ENCODE measurements around the gene ALDH16A1.

ALDH16A1 gene

DNA sequence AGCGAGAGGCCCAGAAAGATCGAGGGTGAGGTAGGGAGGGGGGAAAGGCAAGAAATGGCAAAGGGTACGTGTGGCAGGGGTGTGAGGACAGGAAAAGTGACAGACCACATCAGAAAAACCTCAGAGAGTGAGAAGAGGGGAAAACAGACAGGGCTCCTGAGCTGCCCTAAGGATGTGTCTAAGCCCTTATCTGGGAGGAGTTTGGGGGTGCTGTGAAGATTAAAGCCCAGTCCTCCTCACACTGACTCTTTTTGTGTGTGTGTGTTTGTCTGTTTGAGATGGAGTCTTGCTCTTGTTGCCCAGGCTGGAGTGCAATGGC lies 29.1 kb upstream of the ALDH16A1 start:
- no peak for DNase-seq

- DNase-seq, result no peak
Measured at GRCh38 chr19:49425178-49425577, 27.8 kb upstream of the ALDH16A1 start, which contains the start of gene GFY. GFY (plus strand) TSS chr19:49425388; CDS start chr19:49426431, 1,043 bp downstream.

DNA sequence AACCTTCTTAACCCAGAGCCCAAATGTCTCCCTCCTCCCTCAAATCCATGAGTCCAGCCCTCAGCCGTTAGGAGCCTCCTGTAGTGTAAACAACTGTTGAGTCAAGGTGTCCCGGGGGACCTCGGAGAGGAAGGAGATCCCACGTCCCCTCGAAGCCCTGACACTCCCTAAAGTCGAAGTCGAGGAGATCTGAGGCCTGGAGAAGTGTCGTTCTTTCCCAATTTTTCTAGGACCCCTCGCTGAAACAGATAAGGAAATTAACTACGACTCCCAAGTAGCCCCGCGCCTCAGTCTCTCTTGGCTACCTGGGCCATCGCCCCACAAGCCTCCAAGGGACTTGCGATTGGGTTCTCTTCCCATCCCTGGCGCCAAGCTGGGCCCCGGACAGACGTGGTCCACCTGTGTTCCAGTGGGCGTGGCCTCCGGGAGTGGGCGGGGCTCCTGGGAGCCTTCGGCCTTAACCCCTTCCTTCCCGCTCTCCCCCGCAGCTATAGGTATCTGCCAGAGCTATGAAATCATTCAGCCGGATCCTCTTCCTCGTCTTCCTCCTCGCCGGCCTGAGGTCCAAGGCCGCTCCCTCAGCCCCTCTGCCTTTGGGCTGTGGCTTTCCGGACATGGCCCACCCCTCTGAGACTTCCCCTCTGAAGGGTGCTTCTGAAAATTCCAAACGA lies 27.0 kb upstream of the ALDH16A1 start:
- DNase-seq, result no peak

GRCh38 chr19:49427339-49427738 lies 25.7 kb upstream of the ALDH16A1 start:
- DNase-seq, result no peak

DNA sequence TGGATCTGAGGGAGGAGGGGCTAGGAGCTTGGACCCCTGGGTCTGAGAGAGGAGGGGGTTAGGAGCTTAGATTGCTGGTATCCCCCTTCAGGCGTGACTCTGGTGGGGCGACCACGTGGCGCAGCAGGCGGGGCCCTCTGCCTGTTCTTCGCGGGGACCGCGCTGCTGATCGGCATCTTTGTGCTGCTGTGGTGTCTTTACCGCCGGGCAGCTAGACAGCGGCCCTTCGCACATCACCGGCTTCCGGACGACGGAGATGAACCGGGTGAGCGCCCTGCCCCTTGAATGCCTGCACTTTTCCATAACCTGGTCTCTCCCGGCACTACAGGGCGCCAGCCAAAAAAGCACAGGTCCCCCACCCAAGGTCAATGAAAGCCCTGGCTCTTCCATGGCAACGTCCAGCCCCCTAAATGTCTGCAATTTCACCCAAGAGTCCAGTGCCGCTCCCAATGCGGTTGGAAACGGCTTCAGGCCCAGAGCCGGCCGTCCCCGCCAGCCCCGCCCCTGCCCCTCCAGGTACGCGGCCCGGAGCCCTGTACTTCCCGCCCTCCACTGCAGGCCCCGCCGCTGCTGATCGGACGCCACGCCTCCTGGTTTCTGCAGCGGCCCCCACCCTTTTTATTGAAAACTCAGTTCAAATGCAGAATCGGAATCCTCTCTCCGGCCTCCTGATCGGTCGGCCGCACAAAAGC lies 25.0 kb upstream of the ALDH16A1 start:
- peak; percentile 57 for DNase-seq

GRCh38 chr19:49428547-49429451 lies 24.2 kb upstream of the ALDH16A1 start:
- no peak for DNase-seq

DNA sequence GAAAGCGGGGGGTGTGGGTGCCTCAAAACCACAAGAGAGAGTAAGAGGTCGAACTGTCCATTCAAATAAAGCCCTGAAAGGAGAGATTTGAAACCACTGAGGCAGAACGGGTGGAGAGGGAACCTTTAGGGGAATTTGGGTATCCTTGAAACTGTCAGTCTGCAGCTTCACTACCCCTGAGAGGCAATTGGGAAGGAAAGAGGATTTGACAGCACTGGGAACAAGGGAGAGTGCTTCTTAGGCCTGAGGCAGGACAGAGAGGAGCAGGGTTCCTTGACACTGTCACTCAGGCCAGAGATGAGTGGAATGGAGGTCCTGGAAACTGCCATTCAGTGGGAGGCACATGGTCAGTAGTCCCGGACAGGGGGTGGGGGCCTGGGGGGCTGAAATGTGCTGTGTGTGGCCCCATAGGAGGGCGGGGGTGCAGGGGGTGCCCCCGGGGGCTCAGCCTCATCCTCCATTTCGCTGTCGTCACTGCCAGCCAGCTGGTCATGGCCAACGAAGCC lies 22.8 kb upstream of the ALDH16A1 start:
- no peak for DNase-seq

DNA sequence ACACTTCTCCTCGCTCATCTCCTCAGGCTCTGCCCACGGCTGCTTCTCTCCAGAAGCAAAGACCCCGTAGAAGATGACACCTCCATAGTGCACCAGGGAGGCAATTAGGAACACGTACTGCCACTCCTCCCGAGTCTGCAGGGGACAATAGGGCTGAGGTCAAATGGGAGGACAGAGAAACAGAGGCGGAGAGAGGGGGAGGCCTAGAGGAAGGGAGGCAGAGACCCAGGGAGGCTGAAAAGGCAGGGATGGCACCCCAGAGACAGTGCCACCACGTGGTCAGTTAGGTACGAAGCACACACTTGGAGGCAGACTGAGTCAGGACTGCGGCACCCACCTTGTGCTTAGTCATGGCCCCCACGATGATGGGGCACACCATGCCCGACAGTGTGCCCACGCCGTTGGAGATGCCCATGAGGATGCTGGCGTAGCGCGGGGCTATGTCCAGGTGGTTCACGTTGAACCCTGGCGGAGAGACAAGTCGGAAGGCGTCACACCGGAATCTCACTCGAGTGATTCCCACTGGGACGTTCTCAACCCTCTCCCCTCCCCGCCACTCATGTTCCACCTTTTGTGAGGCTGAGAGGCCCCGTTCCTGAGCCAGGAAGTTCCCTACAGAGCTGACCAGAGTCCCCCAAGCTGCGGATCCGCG lies 22.2 kb upstream of the ALDH16A1 start:
- no peak for DNase-seq

DNA sequence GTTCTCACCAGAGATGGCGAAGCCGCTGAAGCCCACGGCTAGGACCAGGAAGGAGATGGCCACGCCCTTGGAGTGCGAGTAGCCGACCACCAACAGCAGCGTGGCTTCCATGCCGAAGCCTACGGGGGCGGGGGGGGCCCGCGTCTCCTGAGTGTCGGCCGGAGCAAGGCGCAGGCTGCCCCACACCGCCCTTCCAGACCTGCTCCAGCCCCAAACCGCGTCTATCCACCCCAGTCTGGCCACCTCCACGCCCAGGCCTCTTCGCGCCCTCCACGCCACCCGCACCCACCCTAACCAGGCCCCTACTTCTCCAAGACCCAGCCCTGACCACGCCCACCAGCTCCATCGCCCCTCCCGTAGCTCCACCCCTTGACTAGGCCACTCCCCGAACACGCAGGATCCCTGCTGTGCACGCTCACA lies 21.7 kb upstream of the ALDH16A1 start:
- no peak for DNase-seq

DNA sequence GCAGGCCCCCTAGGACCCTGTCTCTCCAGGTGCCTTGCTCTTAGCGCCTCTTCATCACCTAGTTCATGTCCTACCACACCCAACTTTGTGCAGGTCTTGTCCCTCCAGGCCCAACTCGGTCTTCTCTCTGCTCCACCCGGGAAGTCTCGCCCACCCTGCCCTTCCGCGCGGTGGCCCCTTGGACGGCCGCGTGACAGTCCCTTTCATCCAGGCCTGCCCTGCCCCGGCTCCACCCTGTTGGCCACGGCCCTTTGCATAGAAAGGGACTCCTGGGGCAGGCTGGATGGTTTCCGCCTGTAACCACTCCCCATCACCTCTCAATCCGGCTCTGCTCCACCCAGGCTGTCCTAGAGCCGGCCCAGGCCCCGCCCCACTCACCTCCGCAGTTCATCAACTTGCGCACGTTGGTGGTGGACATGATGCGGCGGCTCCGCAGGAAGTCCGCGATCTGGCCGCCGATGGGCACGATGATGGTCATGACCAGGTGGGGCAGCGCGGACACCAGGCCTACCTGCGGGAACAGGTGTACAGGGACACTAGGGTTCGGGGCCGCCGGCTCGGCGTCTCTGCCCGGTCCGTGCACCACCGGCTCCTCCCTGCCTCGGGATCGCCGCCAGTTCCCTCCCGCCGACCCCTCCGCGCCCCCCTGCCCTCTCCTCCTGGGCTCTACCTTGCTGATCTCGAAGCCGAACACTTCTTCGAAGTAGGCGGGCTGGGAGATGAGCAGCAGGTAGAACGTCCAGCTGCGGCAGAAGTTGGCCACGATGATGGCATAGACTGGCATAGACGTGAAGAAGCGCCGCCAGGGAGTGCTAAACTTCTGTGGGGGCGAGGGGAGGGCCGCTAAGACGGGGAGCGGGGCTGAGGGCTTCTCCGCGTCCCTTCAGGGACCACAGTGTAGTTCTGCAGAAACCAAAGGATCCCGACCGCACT lies 20.6 kb upstream of the ALDH16A1 start:
- DNase-seq, result no peak

GRCh38 chr19:49433240-49433901 lies 19.7 kb upstream of the ALDH16A1 start:
- DNase-seq, result no peak

DNA sequence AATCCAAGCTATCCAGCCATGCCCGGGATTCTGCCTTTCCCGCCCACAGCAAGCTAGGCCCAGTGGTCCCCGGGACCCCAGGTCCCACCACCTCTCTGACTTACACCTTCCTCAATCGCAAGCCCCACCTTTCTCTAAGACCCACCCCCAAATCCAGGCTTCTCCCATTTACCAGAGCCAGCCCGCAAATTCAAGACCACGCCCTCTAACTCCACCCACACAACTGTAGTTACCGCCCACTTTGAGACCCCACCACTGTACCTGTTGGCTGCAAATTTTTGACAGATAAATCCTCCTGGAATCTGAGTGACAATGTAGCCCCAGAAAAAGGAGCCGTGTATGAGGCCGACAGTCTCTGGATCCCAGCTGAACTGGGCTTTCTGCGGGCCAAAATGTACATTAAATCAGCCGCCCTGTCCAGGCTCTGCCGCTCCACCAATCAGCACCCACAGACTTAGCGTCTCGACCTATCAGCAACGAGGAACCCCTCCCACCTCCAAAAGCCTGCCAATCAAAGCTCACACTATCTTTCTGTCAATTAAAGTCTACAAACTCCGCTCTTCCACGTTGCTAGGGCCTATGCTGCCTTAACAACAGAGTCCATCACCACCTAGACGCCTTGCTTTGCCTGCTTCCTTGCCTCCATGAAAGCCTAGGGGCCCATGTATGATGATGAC lies 18.0 kb upstream of the ALDH16A1 start:
- no peak for DNase-seq

- DNase-seq, result no peak
Measured at GRCh38 chr19:49435670-49436069, 17.4 kb upstream of the ALDH16A1 start.

GRCh38 chr19:49436381-49437017 lies 16.5 kb upstream of the ALDH16A1 start:
- no peak for DNase-seq

GRCh38 chr19:49437231-49437630 lies 15.8 kb upstream of the ALDH16A1 start:
- no peak for DNase-seq

- no peak for DNase-seq
Measured at GRCh38 chr19:49438261-49438660, 14.8 kb upstream of the ALDH16A1 start.

- DNase-seq, result no peak
Measured at GRCh38 chr19:49439836-49440235, 13.2 kb upstream of the ALDH16A1 start.

DNA sequence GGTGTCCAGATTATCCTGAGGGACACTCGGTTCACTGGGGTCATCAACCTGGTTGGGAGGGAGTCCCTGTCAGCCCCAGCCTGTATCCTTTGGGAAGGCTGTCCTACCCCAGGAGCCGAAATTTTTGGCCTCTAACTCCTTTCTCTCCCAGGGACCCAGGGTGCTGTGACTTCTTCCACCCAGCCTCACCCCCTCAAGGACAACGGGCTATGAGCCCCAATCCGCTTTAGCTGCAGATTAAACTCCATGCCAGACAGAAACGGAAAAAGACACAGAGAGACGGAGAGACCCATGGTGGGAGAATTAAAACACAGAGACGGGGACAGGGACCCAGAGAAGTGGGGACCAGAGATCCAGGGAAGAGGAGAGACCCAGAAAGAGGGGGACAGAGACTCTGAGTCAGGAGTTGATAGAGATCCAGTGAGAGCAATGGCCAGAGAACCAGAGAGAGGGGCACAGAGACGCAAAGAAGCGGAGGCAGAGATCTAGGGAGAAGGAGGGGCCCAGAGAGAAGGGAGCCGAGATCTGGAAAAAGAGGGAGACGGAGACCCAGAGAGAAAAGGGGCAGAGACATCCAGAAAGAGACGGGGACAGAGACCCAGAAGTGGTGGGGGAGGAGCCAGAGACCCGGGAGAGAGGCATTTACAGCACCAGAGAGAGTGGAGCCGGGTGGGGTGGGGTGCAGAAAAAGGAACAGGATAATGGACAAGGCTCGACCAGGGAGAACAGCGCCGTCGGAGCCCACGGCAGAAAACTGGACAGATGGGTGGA lies 12.4 kb upstream of the ALDH16A1 start:
- DNase-seq, result no peak

Measured in NCI-H510A treated with DMSO at 0.1 percent for 48 hours (cell line).